Prostate gland (tissue), 2 donors: ENCODE results near the gene IMPDH2.

Experiments used
- POLR2A ChIP-seq: fragments of 450-650 bp; IDR thresholded peaks from one replicate; pipeline ENCODE4 v1.6.1; 2016; ENCODE audit warnings: antibody characterized with exemption, mild to moderate bottlenecking
- POLR2AphosphoS5 ChIP-seq: sonication (generic); formaldehyde crosslinking; IDR thresholded peaks from one replicate; pipeline ENCODE4 v1.6.1; 2017; ENCODE audit warnings: antibody characterized with exemption
- TF ChIP-seq, protein P1 (sequence below), 4 experiments: fragments of 200-600 bp in 2 of 4; fragments of 450-650 bp in 2 of 4; sonication (generic) in 2 of 4; IDR thresholded peaks; 1 replicate in 3 of 4; 2 replicates in 1 of 4; pipeline ENCODE4 v1.5.1; 2016 to 2019; ENCODE audit warnings: antibody characterized with exemption in 4 of 4, mild to moderate bottlenecking in 2 of 4, moderate library complexity in 2 of 4

DNA sequence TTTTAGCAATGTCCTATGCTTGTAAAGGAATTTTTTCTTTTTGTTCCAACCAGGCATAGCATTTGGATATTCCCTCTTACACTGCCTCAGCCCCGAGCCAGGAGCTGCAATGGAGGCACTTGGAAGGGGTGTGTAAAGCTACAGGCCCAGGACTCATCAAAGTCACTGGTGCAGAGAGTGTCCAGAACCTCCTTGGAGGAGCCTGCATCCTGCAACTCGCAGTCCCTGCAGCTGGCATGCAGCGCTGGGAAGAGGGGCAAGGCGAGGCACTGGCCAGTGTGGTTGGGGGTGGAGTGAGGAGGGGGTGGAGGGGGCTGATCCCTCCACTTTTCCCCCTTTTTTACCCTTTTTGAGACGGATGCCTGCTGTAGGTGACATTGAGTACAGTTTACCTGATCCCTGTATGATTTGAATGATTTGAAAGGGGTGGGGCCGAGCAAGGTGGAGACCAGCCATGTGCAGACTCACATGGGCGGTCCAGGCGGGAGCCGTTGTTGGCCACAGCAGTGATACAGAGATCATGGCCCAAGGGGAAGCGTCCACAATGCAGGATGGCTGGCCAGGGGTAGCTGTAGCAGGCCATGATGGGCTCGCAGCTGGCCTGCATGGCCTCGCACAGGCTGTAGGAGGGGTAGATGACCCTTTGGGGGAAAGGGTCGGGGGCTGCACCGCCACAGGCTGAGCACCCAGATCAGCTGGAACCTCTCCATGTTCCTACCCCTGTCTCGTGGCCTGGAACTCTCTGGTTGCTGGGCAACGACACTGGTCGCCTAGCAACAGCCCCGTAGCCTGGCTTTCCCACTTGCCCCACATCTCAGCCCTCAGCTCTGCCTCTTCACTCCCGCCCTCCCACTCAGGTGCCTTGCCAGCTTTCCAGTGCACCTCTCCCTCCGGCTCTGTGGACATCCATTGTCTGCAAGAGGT is 31.2 kb downstream of the IMPDH2 start:
- TF ChIP-seq POLR2A (no peak), POLR2AphosphoS5 (no peak)
- TF ChIP-seq, protein P1, sequence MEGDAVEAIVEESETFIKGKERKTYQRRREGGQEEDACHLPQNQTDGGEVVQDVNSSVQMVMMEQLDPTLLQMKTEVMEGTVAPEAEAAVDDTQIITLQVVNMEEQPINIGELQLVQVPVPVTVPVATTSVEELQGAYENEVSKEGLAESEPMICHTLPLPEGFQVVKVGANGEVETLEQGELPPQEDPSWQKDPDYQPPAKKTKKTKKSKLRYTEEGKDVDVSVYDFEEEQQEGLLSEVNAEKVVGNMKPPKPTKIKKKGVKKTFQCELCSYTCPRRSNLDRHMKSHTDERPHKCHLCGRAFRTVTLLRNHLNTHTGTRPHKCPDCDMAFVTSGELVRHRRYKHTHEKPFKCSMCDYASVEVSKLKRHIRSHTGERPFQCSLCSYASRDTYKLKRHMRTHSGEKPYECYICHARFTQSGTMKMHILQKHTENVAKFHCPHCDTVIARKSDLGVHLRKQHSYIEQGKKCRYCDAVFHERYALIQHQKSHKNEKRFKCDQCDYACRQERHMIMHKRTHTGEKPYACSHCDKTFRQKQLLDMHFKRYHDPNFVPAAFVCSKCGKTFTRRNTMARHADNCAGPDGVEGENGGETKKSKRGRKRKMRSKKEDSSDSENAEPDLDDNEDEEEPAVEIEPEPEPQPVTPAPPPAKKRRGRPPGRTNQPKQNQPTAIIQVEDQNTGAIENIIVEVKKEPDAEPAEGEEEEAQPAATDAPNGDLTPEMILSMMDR (IDR thresholded peaks at IDR 0.05) = no peak
